COLO668 (cell line): ENCODE measurements around the gene AMZ1.
A peak's percentile ranks its signal among the peaks of the same experiment; 100 is the strongest.
"Not testable (repeated sequence)": the region's sequence is repeated elsewhere in the genome, so short reads cannot be mapped to it uniquely, and the experiment has no call there.

Source experiments
- DNase-seq: peaks from one replicate; lab custom pipeline; 2025; ENCODE audit not compliant: unreplicated experiment; lab: John Stamatoyannopoulos, UW

The AMZ1 gene

DNA sequence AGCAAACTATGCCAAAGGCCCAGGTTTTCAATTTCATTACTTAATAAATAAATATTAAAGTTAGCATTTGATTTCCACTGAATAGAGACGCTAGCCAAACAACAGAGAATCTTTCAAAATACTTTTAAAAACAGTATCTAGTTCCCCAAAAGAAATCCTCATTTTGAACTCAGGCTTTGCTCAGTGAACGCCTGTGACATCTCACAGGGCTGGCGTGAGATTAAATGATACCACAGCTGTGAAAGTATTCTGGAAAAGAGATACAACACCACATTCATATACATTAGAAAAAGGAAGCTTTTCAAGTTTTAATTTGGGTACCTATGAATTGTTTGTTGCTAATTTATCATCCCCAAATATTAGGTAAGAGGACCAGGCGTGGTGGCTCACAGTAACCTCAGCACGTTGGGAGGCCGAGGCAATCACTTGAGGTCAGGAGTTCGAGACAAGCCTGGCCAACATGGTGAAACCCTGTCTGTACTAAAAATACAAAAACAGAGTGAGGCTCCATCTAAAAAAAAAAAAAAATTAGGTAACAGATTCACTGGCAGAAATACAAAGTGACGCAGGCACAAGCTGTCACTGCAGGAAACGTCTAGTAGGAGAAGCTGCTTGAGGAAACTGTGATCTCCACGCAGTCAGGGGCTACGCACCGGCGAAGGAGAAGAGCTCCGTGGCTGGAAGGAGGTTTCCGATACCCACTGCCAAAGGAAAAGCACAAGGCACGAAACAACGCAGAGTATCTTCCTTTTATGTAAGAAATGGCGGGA is 50.0 kb downstream of the AMZ1 start:
- no peak for DNase-seq

DNA sequence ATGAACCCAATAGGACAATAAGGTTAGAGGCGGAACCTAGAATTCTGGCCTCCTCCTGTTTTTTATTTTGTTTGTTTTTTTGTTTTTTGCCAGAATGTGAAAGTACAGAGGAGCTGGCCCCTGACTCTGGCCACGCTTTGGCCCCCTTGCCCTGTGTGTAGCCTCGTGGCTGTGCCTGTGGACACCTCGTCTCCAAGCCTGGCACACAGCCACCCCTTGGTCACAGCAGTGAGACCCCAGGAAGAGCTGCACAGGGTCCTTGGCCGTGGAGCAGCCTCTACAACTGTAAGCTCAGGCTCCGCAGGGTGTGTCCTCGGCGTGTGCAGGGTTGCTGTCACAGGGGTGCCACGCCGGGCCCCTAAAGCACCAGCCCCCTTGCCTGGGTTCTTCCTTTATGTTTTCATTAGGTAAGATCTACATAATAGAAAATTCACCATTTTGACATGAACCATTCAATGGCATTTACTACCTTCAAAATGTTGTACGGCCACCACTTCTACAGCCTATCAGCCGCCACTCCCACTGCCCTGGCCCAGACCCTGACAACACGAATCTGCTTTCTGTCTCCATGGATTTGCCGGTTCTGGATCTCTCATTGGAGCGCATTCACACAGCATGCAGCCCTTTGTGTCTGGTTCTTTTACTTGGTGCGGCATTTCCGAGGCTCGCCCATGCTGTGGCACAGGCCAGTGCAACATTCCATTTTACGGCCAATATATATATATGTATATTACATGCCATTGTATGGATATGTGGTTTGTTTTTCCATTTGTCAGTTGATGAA is 51.0 kb downstream of the AMZ1 start:
- DNase-seq = no peak

DNA sequence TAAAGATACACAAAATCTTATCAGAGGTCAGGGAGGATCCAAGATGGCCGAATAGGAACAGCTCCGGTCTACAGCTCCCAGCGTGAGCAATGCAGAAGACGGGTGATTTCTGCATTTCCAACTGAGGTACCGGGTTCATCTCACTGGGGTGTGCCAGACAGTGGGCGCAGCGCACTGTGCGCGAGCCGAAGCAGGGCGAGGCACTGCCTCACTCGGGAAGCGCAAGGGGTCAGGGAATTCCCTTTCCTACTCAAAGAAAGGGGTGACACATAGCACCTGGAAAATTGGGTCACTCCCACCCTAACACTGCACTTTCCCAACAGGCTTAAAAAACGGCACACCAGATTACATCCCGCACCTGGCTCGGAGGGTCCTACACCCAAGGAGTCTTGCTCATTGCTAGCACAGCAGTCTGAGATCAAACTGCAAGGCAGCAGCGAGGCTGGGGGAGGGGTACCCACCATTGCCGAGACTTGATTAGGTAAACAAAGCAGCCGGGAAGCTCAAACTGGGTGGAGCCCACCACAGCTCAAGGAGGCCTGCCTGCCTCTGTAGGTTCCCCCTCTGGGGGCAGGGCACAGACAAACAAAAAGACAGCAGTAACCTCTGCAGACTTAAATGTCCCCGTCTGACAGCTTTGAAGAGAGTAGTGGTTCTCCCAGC is 55.7 kb downstream of the AMZ1 start:
- not testable (repeated sequence) for DNase-seq

DNA sequence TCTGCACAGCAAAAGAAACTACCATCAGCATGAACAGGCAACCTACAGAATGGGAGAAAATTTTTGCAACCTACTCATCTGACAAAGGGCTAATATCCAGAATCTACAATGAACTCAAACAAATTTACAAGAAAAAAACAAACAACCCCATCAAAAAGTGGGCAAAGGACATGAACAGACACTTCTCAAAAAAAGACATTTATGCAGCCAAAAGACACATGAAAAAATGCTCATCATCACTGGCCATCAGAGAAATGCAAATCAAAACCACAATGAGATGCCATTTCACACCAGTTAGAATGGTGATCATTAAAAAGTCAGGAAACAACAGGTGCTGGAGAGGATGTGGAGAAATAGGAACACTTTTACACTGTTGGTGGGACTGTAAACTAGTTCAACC is 60.7 kb downstream of the AMZ1 start:
- not testable (repeated sequence) for DNase-seq

DNA sequence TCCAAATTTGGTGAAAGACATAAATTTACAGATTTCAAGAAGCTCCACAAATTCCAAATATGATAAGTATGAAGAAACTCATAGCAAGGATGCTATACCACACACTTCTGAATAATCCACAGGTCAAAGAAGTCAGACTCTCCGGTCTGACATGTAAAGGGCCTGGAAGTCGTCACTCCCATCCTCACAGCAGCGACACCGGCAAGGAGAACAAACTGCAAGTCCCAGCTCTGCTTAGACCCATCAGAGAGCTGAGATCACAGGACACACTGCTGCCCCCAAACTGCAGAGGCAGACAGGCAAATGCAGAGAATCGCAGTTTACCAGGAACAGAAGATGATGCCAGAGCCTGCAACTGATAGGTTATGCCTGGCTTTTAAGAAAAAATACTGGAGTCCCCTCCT is 62.0 kb downstream of the AMZ1 start:
- DNase-seq = no peak

DNA sequence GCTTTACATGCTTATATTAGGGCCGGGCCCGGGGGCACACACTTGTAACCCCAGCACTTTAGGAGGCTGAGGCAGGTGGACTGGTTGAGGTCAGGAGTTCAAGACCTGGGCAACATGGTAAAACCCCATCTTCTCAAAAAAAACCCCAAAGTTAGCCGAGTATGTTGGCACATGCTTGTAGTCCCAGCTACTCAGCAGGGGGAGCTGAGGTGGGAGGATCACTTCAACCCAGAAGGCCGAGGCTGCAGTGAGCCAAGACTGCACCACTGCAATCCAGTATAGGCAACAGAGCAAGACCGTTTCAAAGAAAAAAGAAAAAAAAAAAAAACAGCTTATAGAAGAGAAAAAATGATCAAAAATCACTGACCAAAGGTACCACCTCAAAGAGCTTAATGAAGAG is 63.1 kb downstream of the AMZ1 start:
- DNase-seq = no peak

DNA sequence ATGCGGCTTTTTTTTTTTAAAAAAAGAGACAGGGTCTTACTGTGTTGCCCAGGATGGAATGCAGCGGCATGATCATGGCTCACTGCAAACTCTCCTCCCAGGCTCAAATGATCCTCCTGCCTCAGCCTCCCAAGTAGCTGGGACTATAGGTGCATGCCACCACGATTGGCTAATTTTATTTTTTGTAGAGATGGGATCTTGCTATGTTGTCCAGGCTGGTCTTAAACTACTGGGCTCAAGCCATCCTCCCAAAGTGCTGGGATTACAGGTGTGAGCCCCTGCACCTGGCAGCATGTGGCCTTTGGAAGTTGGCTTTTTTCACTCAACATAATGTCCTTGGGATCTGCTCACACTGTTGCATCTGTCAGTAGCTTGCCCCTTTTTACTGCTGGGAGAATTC is 65.1 kb downstream of the AMZ1 start:
- DNase-seq = no peak

DNA sequence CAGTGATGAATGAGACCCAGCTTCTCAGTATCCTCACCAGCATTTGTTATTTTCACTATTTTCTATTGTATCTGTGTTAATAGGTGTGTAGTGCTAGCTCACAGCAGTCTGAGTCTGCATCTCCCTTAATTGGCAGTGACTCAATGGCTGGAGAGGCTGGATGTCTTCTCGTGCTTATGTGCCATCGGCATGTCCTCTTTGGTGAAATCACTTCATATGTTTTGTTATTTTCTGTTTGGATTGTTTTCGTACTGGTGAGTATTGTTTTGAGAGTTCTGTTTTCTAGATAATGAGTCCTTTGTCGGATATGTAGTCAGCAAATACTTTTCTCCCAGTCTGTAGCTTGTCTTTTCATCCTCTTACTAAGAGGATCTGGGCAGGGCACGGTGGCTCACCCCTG is 66.1 kb downstream of the AMZ1 start:
- DNase-seq = no peak

DNA sequence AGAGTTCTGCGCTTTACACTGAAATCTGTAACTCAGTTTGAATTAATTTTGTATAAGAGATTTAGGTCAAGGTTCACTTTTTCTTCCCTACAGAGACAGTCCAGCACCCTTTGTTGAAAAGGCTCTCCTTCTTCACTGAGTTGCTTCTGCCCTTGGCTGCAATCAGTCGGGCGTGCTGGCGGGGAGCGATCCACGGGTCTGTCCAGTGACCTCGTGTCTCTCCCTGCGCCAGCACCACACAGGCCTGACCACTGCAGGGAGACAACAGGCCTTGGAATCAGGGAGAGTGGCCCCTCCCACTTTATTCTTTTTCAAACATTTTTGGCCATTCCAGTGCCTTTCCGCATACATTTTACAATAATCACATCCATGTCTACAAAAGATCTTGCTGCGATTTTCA is 66.9 kb downstream of the AMZ1 start:
- no peak for DNase-seq

DNA sequence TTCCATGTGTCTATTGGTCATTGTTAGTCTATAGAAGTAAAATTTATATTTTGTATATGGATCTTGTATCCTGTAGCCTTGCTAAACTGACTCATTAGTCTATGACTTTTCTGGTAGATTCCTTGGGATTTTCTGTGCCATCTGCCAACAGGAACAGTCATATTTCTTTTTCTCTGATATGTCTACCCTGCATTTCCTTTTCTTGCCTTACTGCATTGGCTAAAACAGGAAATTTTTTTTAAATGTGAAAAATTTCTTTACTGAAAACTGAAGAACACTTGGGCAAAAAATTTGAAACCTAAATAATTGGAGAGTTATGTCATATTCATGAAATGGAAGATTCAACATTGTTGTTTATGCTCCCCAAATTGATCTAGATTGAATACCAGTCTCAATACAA is 67.5 kb downstream of the AMZ1 start:
- no peak for DNase-seq

DNA sequence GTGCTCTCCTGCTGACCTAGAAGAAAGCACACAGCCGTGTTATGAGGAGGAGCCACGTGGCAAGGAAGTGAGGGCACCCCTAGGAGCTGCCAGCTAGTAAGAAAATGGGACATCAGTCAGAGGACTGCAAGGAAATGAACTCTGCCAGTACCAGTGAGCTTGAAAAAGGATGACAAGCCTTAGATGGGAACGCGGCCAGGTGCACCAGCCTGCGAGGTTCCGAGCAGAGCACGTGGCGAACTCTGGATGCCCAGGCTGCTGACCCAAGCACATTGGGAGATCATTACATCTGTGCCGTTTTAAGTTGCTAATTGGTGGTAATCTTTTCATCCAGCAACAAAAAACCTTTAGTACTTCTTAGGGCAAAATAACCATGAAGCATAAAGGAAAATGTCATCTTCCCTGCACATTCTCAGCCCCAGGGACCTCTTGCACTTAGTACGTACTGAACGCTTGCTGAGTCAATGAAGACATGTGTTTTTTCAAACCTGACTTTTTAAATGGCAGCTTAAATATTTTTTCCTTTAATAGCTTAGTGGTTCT is 69.4 kb downstream of the AMZ1 start:
- DNase-seq = peak; percentile 74

DNA sequence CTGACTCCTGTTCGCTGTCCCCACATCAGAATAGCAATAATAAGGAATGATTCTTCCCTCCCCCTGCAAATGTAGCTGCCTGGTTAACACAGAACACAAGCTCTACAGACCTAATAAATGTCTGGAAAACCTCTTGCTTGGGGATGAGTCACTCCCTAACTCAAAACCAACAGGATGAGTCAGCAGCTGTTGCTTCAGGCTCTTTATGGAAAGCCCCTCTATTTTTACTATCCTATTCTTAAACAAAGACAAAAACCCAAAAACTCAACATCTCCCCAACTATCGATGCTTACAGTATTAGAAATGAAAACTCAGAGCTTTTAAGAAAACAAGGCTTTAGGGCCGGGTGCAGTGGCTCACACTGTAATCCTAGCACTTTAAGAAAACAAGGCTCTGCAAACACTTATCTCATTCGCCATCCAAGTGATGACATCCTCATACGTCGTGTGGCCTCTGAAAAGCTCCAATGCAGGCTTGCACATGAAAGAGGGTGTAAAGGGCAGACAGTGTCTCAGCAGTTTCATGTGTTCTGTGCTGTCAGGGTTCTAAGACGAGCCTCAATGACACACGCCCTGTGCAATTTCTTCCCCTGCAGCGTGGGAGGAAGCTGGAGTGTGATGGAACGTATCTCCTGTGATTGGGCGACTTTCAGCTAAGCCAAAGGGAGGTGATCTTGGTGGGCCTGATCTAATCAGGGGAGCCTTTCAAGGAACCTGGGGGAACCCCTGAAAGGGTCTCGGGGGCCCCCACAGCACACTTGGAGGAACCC is 70.1 kb downstream of the AMZ1 start:
- DNase-seq = peak; percentile 83

DNA sequence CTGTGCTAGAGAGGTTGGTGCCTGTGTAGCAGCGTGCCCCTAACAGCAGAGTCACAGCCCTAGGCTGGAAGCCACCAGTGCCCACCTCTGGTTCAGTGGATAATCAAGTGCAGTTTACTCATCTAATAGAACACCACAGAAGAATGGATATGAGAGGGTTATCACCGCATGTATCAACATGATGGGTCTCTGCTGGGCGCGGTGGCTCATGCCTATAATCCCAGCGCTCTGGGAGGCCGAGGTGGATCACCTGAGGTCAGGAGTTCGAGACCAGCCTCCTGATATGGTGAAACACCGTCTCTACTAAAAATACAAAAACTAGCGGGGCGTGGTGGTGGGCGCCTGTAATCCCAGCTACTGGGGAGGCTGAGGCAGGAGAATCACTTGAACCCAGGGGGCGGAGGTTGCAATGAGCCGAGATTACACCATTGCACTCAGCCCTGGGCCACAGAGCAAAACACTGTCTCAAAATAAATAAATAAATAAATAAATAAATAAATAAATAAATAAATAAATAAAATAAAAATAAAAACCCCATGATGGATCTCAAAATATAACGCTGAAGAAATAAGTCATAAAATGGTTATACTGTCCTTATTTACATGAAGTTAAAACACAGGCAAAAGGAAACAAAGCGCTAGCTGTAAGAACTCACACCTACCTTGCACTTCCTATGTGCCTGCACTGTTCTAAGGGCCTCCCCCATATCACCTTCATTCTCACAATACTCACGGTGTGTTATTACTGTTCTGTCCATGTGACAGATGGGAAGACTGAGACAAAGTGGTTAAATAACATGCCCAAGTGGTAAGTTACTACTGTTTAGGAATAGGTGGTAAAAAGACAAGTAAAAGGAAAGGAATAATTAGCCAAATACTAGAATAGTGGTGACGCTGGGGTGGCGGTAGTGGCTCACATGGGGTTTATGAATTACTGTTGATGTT is 70.9 kb downstream of the AMZ1 start:
- DNase-seq = no peak

DNA sequence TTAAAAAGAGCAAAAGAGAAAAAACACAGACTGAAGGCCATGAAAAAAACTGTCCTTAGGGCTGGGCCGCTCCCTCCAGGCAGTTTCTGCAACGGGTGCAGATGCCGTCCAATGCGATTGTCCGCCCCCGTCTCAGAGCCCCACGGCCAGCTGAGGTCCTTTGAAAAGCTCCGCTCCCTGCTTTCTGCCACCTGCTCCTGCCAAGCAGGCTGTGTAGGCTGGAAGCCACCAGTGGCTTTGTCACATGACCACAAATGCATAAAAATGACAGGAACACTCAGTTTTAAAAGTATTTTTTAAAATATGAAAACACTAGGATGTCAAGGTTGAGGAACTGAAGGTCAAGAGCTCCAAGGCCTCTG is 71.7 kb downstream of the AMZ1 start:
- peak; percentile 87 for DNase-seq

DNA sequence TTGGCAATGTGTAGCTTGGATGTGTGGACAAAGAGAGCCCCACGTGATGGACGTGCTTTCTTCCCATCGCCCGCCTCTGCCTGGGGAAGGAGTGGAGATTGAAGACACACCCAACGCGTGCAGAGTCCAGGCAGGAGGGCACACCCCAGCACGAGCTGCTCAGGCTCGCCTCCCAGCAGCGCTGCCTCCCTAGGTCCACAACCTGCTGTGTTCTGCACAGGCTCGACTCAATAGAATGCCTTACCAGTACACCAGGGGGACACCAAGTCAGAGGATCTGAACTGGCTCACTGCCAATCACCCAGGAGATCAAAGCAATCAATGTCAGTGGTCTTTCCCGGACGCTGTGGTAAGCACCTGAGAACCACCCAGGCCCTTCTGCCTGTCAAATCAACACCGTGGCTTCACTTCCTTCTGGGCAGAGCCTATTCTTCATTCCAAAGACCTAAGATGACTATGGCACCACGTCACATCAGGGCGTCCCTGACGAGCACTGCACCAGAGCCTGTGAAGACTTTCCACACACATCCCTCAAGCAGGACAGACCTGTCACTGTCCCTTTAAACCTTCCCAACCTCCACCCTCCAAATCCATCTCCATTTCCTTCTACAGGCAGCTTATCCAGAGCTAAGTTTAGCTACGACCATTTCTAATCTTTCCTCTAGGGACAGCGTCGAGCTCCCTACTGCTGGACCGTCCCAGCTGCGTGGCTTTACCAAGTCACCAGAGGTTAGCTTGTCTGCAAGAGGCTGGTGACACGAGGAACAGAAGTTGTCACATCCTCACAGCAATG is 72.3 kb downstream of the AMZ1 start:
- peak; percentile 83 for DNase-seq

DNA sequence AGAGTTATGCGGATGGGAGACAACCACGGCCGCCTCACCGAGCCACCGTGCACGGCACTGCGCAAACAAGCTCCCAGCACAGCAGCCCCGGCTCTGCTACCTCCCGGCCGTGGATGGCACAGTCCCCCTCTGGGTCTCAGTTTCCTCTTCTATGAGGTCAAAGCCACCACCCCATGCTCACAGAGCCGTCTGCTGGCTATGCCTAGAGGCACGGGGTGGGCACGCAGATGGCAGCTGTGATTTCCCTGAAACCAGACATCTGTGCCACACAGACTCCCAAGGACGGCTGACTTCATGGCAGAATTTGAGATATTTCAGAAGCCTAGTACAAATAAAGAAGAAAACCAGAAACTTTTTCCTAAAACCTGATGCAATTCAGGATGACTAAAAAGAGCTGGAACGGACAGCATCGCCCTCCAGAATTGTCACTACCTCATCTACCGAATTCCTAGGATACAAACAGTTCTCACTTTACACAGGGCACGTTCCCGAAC is 73.2 kb downstream of the AMZ1 start:
- no peak for DNase-seq

DNA sequence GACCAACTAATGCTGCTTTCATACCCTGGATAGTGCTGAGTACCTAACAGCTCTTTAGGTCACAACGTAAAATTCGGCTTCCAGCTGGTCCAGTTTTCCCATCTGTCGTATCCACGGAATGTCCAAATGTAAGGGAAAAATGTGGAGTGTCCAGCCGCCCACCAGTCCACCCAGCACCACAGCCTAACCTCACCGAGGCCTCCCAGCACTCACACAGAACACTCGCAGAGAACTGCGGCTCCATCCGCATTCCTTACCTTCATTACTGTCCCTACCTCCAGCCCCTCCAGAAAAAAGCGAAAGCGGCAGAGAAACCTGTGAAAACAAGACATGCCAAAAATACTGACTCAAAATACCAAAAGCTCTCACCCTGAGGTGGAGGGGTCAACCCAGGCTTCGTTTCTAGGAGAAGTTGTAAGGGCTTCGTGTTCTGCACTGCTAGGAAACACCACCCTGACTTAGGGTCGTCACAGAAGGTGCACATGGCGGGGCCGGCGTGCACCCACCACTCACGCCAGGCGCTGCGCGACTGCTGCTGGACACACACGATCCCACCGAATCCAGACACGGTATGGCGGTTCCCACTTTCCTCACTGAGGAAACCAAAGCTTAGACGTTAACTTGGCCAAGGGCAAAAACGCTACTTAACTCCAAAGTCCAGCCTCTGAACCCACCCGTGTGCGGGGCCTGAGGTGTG is 73.9 kb downstream of the AMZ1 start:
- DNase-seq = no peak

DNA sequence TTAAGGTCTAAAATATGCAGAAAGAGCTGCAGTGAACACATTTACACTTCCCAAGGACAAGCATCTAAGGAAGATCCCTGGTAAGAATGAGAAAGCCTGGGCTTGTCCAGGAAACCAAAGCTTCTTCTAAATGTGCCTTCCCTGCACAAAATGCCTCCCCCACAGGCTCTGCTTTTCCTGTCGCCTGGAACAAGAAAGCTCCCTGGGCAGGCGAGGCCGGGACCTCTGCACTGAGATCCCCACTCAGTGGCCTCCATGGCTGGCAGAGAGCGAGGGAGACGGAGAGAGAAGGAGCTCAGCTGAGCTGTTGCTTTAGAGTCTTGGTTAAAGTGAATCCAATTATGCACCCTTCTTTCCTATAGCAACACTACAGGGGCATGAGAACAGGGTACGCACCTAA is 75.6 kb downstream of the AMZ1 start:
- no peak for DNase-seq
